Duodenal mucosa (tissue), 2 donors: Measurements from ENCODE around the gene GPR87.

Source experiments
- H3K27ac ChIP-seq: one replicate; pipeline ENCODE4 v1.7.0; 2013; ENCODE audit warnings: low read depth, low read length
- H3K27me3 ChIP-seq, 2 donors: one replicate each; pipeline ENCODE4 v1.7.0; 2013; ENCODE audit warnings: low read length in 2 of 2, control low read depth in 1 of 2; ENCODE audit not compliant: insufficient read depth in 2 of 2, control insufficient read depth in 1 of 2
- H3K36me3 ChIP-seq, 2 donors: one replicate each; pipeline ENCODE4 v1.7.0; 2013; ENCODE audit warnings: low read length in 2 of 2, control low read depth in 1 of 2; ENCODE audit not compliant: insufficient read depth in 2 of 2, control insufficient read depth in 1 of 2
- H3K4me1 ChIP-seq, 2 donors: one replicate each; pipeline ENCODE4 v1.7.0; 2013; ENCODE audit warnings: low read length in 2 of 2, control low read depth in 1 of 2; ENCODE audit not compliant: insufficient read depth in 2 of 2, control insufficient read depth in 1 of 2
- H3K4me3 ChIP-seq, 2 donors: one replicate each; pipeline ENCODE4 v1.7.0; 2013; ENCODE audit warnings: low read length in 2 of 2, low read depth in 1 of 2
- H3K9ac ChIP-seq, 2 donors: one replicate each; pipeline ENCODE4 v1.7.0; 2013; ENCODE audit warnings: low read length in 2 of 2, low read depth in 1 of 2
- H3K9me3 ChIP-seq, 2 donors: one replicate each; pipeline ENCODE4 v1.7.0; 2013; ENCODE audit warnings: low read length in 2 of 2, control low read depth in 1 of 2; ENCODE audit not compliant: control insufficient read depth in 1 of 2

Gene GPR87

DNA sequence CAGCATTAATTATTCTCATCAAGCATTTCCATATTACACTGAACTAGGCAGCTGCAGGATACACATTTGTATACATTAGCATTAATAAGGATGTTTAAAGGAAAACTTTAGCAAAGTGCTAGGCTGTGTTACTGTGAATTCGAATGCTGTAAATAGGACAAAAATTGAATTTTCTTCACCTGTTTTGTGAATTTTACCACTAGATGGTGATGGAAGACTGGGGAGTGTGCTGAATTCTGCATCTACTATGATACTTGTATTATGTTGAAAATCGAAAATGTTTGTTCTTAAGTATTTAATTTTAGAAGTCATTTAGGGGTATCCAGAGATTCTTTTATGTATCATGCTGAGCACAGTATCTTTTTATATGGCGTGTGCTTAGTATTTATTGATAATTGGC lies 25.9 kb downstream of the GPR87 start:
- H3K27ac ChIP-seq, result no peak overlapping the region
- H3K9me3 ChIP-seq, result no peaks in the 10 kb centered on the region
- H3K36me3 ChIP-seq, result no peaks in the 10 kb centered on the region
- no peak overlapping the region for H3K9ac ChIP-seq
- no peak overlapping the region for H3K4me3 ChIP-seq
- H3K27me3 ChIP-seq, result no peaks in the 10 kb centered on the region
- no peaks in the 10 kb centered on the region for H3K4me1 ChIP-seq

DNA sequence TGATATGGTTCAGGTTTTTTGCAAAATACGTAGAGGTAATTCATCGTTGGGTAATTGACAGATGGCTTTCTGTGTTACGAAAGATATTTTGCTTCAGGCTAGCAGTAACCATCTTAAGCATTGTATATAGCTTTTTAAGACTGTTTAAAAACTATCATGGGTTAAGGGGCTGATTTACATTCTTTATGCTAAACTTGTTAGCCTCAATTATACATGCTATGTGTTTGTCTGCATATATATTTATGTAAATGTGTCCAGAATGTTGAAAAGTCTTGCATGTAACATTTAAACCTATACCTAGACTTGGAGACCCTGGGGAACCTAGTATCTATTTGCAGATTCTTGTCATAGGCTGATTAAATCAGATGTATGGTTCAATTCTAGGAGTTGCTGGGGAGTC lies 27.2 kb downstream of the GPR87 start:
- H3K27me3 ChIP-seq, result no peaks in the 10 kb centered on the region

DNA sequence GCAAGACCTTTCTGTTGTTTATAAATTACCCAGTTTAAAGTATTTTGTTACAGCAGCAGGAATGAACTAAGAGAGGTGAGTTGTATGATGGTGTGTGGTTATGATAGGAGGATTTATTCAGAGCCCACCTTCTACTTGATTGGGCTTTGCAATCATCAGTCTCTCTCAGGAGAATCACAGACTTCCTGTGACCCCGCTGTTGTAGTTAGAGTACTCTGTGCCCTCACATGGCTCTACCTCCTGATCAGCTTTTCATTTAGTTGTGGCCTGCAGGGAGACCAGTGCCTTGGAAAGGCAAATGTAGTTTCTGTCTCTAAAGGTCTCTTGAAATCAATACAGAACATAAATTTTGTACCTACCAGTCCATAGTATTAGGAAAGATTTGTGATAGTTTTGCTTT lies 30.7 kb downstream of the GPR87 start:
- no peak overlapping the region for H3K4me3 ChIP-seq
- H3K36me3 ChIP-seq, result no peaks in the 10 kb centered on the region
- H3K9ac ChIP-seq, result no peak overlapping the region
- no peak overlapping the region for H3K27ac ChIP-seq
- H3K9me3 ChIP-seq, result no peaks in the 10 kb centered on the region
- H3K4me1 ChIP-seq, result peaks cover 6 to 7% of the 10 kb centered on the region in 2 donors
- no peaks in the 10 kb centered on the region for H3K27me3 ChIP-seq

More for the DNA sequence above, 27.2 kb downstream of the GPR87 start:
- H3K4me1 ChIP-seq, result peaks cover 0 to under 1% of the 10 kb centered on the region in 2 donors
- H3K4me3 ChIP-seq, result no peak overlapping the region
- no peak overlapping the region for H3K27ac ChIP-seq
- no peak overlapping the region for H3K9ac ChIP-seq
- H3K36me3 ChIP-seq, result no peaks in the 10 kb centered on the region
- H3K9me3 ChIP-seq, result no peaks in the 10 kb centered on the region

DNA sequence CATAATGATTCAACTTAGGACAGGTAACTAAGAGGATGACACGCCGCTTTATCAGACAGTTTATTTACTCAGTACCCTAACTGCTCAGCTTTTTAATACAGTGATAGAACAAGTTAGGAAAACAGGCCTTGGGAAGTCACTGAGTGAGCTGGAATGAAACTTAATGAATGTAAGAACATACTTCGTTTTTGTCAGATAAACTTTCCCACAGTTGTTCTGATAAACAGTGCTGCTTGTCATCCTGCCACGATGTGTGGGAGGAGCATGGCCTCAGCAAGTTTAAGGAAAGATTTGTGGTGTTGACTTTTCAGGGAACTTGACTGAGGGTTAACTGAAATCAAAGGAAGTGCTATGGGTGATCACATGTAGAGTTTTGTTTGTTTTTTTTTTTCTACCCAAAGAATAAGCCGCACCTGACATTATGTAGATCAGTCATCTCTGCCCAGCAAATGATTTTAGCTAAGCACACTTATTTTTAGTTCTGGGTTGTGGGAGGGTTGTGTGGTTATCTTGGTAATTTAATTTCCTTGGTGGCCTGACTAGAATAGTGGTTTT lies 32.6 kb downstream of the GPR87 start:
- H3K9ac ChIP-seq, result no peak overlapping the region
- H3K4me1 ChIP-seq, result peaks cover 6 to 7% of the 10 kb centered on the region in 2 donors
- H3K27ac ChIP-seq, result no peak overlapping the region
- H3K9me3 ChIP-seq, result no peaks in the 10 kb centered on the region
- H3K27me3 ChIP-seq, result no peaks in the 10 kb centered on the region
- no peak overlapping the region for H3K4me3 ChIP-seq
- no peaks in the 10 kb centered on the region for H3K36me3 ChIP-seq

DNA sequence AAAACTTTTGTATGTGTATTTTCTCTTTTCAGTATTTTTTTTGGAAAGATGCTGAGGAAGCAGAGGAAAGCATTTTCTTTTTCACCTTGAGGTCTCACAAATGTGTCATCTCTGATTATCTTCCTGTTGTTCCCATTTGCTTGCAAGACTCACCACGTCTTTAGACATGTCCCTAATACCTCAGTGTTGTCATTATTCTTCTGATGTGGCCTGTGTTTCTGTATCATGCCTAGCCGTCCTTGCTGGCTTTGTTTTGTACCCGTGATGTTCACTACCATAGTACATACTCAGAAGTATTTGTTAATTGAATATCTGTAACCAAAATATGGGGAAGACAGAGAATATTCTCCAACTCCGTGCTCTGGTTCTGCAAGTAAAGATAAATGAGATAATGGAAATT lies 33.2 kb downstream of the GPR87 start:
- Histone ChIP-seq H3K27ac (no peak overlapping the region), H3K36me3 (no peaks in the 10 kb centered on the region), H3K9me3 (no peaks in the 10 kb centered on the region), H3K4me1 (peaks cover 6 to 7% of the 10 kb centered on the region in 2 donors), H3K27me3 (no peaks in the 10 kb centered on the region), H3K9ac (no peak overlapping the region), H3K4me3 (no peak overlapping the region)

DNA sequence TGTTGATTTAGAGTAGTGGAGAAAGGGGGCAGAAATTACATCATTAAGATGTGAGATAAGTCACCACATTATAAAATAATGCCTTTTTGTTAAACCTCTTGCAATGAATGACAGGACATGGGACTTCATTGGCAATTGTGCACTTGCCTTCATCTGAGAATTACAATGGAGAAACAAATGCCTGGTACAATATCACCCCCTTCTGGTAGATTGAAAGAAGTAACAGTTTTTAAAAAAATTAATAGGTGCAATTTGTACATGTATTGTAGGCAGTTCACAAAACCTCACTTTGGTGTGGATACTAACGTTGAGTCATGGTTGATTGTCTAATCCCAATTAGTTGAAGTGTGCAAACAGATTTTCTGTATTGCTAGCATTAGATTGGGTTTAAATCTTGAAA lies 33.7 kb downstream of the GPR87 start:
- no peaks in the 10 kb centered on the region for H3K27me3 ChIP-seq
- no peak overlapping the region for H3K9ac ChIP-seq
- no peaks in the 10 kb centered on the region for H3K9me3 ChIP-seq
- H3K4me3 ChIP-seq, result no peak overlapping the region
- H3K4me1 ChIP-seq, result peaks cover 6 to 7% of the 10 kb centered on the region in 2 donors
- H3K27ac ChIP-seq, result no peak overlapping the region
- no peaks in the 10 kb centered on the region for H3K36me3 ChIP-seq

DNA sequence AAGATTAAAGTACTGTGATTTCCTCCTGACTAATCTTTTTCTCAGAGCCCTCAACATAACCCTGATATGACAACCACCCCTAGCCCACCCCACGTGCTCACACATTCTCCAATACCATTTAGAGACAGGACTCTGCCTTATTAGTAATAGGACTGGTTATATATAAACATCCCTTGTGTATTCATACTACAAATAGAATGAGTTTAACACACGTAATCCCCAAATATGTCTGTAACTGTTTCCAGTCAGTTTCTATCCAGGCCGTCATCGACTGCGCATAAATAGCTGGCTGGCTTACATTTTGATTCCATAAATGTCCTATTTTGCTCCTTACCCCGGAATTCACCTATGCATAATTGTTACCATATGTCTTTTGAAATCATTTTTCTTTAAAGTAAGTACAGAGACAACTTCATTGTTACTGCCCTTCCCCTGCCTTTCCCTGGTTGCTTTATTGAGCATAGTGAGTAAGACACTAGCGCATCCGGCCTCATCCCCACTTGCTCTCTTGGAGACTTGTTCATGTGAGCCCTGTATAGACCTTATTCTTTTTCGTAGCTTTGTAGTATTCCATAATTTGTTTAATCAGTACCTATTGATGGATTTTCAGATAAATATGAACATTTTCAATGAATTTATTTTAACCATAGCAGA lies 34.8 kb downstream of the GPR87 start:
- no peaks in the 10 kb centered on the region for H3K9me3 ChIP-seq
- H3K27me3 ChIP-seq, result no peaks in the 10 kb centered on the region
- H3K27ac ChIP-seq, result no peak overlapping the region
- no peak overlapping the region for H3K9ac ChIP-seq
- H3K4me3 ChIP-seq, result no peak overlapping the region
- H3K4me1 ChIP-seq, result peaks cover 6 to 7% of the 10 kb centered on the region in 2 donors
- no peaks in the 10 kb centered on the region for H3K36me3 ChIP-seq

DNA sequence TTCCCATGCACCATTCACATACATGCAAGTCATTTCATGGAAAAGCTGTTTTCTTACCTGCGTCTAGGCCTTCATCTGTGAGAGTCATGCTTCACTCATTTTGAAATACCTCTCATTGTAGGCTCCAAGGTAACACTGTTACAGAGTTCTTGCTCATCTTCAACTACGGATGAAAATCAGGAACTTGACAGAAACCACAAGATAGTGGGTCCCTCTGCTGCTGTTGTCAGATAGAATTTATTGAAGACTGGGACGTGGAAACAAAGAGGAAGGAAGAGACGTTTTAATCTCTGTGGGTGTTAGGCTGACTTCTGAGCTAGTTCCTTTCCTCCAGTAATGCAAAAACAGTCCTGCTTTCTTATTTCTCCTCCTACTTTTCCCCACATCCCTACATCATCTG lies 38.4 kb downstream of the GPR87 start, which contains the start of gene P2RY14:
P2RY14 (minus strand) TSS at position 313 of the 400 bp plus-strand sequence. CDS start 64,226 bp downstream, outside the sequence.
- Histone ChIP-seq H3K4me1 (peaks cover 0 to 8% of the 10 kb centered on the region in 2 donors), H3K9me3 (no peaks in the 10 kb centered on the region), H3K4me3 (peak within 1 kb of the TSS; percentile 29 to 30), H3K36me3 (no peaks in the 10 kb centered on the region), H3K9ac (peak within 1 kb of the TSS in 1 of 2 donors; percentile 5), H3K27ac (peak within 1 kb of the TSS; percentile 30), H3K27me3 (no peaks in the 10 kb centered on the region)

DNA sequence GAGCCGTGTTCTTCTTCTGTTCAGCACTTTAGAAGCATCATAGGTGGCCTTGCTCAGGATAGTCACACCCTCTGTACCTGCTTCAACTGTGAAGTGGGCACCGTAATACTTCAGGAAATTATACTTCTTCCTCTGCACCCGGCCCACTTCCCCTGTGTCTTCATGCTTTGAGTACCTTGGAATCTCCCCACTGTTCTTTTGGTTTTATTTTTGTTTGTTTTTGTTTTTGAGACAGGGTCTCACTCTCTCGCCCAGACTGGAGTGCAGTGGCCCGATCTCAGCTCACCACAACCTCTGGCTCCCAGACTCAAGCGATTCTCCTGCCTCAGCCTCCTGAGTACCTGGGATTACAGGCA lies 40.0 kb downstream of the GPR87 start:
- H3K9me3 ChIP-seq, result no peaks in the 10 kb centered on the region
- H3K4me1 ChIP-seq, result peaks cover 0 to 5% of the 10 kb centered on the region in 2 donors
- H3K36me3 ChIP-seq, result no peaks in the 10 kb centered on the region
- no peaks in the 10 kb centered on the region for H3K27me3 ChIP-seq
- H3K27ac ChIP-seq, result no peak overlapping the region
- H3K4me3 ChIP-seq, result peak overlapping the region; percentile 4 to 38
- H3K9ac ChIP-seq, result peak overlapping the region in 1 of 2 donors; percentile 4

DNA sequence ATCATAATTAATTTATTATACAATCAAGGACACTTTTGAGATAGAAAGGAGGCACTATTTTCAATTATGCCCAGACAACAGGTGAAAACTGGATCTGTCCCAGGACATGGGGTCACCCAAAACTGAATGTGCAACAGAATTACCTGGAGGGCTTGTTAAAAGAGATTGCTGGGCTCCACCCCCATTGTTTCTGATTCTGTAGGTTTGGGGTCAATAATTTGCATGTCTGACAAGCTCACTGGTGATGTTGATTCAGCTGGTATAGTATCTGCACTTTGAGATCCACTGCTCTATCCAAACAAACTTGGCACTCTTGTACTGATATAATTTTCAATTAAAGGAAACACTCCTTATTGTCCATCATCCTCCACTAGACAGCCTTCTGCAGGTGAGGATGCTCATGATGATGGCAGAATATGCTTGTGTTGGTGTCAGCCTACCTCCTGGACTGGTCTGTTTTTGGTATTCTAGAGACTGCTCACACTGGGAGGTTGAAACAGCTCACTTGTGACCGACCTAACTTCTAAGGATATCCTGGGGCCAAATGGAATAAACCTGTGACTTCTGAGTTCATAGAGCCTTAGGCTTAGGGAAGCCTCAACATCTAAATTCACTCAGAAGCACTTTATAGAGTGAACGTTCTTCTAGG lies 40.5 kb downstream of the GPR87 start:
- no peaks in the 10 kb centered on the region for H3K27me3 ChIP-seq
- H3K9ac ChIP-seq, result peak overlapping the region in 1 of 2 donors; percentile 4
- H3K27ac ChIP-seq, result no peak overlapping the region
- no peaks in the 10 kb centered on the region for H3K36me3 ChIP-seq
- H3K9me3 ChIP-seq, result no peaks in the 10 kb centered on the region
- H3K4me1 ChIP-seq, result peaks cover 0 to 5% of the 10 kb centered on the region in 2 donors
- H3K4me3 ChIP-seq, result peak overlapping the region; percentile 4 to 38
